MM.1S (cell line): ENCODE results near the gene RTN4RL1.

Source experiments
- DNase-seq: peaks from one replicate; pipeline ENCODE4 v3.0.0-alpha.2; 2015
- H2AFZ ChIP-seq: fragments of 300-600 bp; sonication (generic); 2 replicates; pipeline ENCODE4 v1.6.0; 2016; ENCODE audit warnings: antibody characterized with exemption, low read length
- H3F3A ChIP-seq: fragments of 300-600 bp; sonication (generic); 2 replicates; pipeline ENCODE4 v1.6.1; 2016; ENCODE audit warnings: mild to moderate bottlenecking, antibody characterized with exemption, low read length, moderate library complexity, mixed read lengths; ENCODE audit not compliant: insufficient read depth
- H3K27ac ChIP-seq: fragments of 300-600 bp; sonication (generic); 2 replicates; pipeline ENCODE4 v1.5.1; 2016; ENCODE audit warnings: mild to moderate bottlenecking, low read length
- H3K27me3 ChIP-seq: fragments of 300-600 bp; sonication (generic); replicated peaks from 2 replicates; pipeline ENCODE4 v1.6.0; 2016; ENCODE audit warnings: low read length; ENCODE audit not compliant: insufficient read depth
- H3K36me3 ChIP-seq: fragments of 300-600 bp; sonication (generic); replicated peaks from 2 replicates; pipeline ENCODE4 v1.6.1; 2016; ENCODE audit warnings: mild to moderate bottlenecking, low read length, mixed read lengths; ENCODE audit not compliant: insufficient read depth
- H3K4me1 ChIP-seq: fragments of 300-600 bp; sonication (generic); 2 replicates; pipeline ENCODE4 v1.6.1; 2016; ENCODE audit warnings: low read length, mixed read lengths
- H3K4me2 ChIP-seq: fragments of 300-600 bp; sonication (generic); 2 replicates; pipeline ENCODE4 v1.6.0; 2016; ENCODE audit warnings: low read depth, low read length
- H3K4me3 ChIP-seq: fragments of 300-600 bp; sonication (generic); 2 replicates; pipeline ENCODE4 v1.5.1; 2016; ENCODE audit warnings: low read length, mixed read lengths
- H3K79me2 ChIP-seq: fragments of 300-600 bp; sonication (generic); 2 replicates; pipeline ENCODE4 v1.6.1; 2016; ENCODE audit warnings: mixed run types, low read length, mixed read lengths
- H3K9ac ChIP-seq: fragments of 300-600 bp; sonication (generic); 2 replicates; pipeline ENCODE4 v1.6.1; 2016; ENCODE audit warnings: low read length, mixed read lengths
- H3K9me2 ChIP-seq: fragments of 300-600 bp; sonication (generic); replicated peaks from 2 replicates; pipeline ENCODE4 v1.6.1; 2016; ENCODE audit warnings: mild to moderate bottlenecking, low read length, mixed read lengths; ENCODE audit not compliant: insufficient read depth
- H3K9me3 ChIP-seq: fragments of 300-600 bp; sonication (generic); replicated peaks from 2 replicates; pipeline ENCODE4 v1.6.1; 2016; ENCODE audit warnings: mild to moderate bottlenecking, low read length, mixed read lengths; ENCODE audit not compliant: insufficient read depth
- H4K20me1 ChIP-seq: fragments of 300-600 bp; sonication (generic); 2 replicates; pipeline ENCODE4 v1.6.1; 2016; ENCODE audit warnings: mild to moderate bottlenecking, low read length, moderate library complexity, mixed read lengths; ENCODE audit not compliant: insufficient read depth
- EZH2 ChIP-seq: fragments of 300-600 bp; sonication (generic); optimal IDR thresholded peaks from 2 replicates; pipeline ENCODE3; 2017; ENCODE audit warnings: low read depth, mild to moderate bottlenecking, antibody characterized with exemption, low read length, mixed read lengths
- EZH2phosphoT487 ChIP-seq: fragments of 300-600 bp; sonication (generic); IDR thresholded peaks from 2 replicates; pipeline ENCODE4 v1.6.1; 2018; ENCODE audit warnings: antibody characterized with exemption, low read length
- TF ChIP-seq, protein P1 (sequence below): fragments of 300-600 bp; sonication (generic); IDR thresholded peaks from 2 replicates; pipeline ENCODE4 v1.5.1; 2016; ENCODE audit warnings: antibody characterized with exemption, low read length, mixed read lengths

Gene RTN4RL1

DNA sequence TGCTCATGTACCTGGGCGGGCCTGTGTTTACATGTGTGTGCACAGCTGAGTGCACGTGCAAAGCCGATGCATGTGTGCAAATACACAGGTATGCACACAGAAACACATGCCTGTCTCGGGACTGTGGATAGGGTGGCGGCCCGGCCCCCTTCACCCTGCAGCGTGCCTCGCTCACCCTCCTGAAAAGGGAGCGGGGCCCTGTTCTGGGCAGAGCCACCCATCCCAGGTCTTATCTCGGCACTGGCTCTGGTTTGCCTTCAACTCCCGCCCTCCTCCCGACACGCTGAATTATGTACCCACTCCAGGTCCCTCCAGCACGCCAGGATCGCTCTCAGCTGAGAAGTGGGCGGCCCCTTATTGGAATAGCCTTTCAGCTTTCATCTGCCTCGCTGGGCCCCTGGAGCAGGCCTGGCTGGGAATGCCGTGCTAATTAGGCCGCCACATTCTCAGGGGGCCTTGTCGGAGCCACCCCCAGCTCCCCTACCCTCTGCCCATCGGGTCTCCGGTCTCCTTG lies 77.8 kb downstream of the RTN4RL1 start:
- no peaks in the 10 kb centered on the region for H3K4me1 ChIP-seq
- H3K9me2 ChIP-seq, result no peaks in the 10 kb centered on the region
- no peak overlapping the region for H3K9ac ChIP-seq
- no peak overlapping the region for H2AFZ ChIP-seq
- no peaks in the 10 kb centered on the region for H3K9me3 ChIP-seq
- no peaks in the 10 kb centered on the region for H4K20me1 ChIP-seq
- H3K27me3 ChIP-seq, result peaks cover 85% of the 10 kb centered on the region
- DNase-seq, result no peak
- no peaks in the 10 kb centered on the region for H3K36me3 ChIP-seq
- H3K4me3 ChIP-seq, result no peak overlapping the region
- H3K27ac ChIP-seq, result no peak overlapping the region
- no peaks in the 10 kb centered on the region for H3F3A ChIP-seq
- H3K79me2 ChIP-seq, result no peaks in the 10 kb centered on the region
- no peak overlapping the region for H3K4me2 ChIP-seq
- TF ChIP-seq EZH2phosphoT487 (no peak), EZH2 (no peak)
- TF ChIP-seq, protein P1, sequence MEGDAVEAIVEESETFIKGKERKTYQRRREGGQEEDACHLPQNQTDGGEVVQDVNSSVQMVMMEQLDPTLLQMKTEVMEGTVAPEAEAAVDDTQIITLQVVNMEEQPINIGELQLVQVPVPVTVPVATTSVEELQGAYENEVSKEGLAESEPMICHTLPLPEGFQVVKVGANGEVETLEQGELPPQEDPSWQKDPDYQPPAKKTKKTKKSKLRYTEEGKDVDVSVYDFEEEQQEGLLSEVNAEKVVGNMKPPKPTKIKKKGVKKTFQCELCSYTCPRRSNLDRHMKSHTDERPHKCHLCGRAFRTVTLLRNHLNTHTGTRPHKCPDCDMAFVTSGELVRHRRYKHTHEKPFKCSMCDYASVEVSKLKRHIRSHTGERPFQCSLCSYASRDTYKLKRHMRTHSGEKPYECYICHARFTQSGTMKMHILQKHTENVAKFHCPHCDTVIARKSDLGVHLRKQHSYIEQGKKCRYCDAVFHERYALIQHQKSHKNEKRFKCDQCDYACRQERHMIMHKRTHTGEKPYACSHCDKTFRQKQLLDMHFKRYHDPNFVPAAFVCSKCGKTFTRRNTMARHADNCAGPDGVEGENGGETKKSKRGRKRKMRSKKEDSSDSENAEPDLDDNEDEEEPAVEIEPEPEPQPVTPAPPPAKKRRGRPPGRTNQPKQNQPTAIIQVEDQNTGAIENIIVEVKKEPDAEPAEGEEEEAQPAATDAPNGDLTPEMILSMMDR, result no peak

DNA sequence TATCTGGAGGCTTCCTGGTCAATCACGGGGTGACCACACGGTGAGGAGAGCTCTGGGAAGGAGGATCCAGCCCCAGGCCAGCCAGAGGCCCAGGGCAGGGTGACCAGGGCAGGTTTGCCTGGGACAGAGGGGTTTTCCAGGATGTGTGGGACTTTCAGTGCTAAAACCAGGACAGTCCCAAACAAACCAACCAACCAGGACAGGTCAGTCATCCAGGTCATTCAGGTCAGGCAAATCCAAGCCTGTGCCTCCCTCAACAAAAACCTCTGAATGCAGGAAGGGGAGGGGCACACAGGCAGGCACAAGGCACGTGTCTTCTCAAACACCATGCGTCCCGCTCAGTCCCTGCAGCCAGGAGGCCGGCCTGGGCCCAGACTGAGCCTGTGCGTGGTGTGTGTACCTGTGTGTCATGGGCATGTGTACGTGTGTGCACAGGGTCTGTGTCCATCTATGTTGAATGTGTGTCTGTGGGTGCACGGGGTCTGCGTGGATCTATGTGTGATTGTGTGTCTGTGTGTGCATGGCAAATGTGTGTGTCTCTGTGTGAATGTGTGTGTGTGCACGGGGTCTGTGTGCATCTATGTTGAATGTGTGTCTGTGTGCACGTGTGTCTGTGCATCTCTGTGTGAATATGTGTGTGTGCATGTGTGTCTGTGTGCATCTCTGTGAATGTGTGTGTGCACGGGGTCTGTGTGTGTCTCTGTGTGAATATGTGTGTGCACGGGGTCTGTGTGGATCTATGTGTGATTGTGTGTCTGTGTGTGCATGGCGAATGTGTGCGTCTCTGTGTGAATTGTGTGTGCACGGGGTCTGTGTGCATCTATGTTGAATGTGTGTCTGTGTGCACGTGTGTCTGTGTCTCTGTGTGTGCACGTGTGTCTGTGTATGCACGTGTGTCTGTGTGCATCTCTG lies 78.9 kb downstream of the RTN4RL1 start:
- no peaks in the 10 kb centered on the region for H3K79me2 ChIP-seq
- TF ChIP-seq, protein P1, result no peak
- TF ChIP-seq EZH2 (no peak), EZH2phosphoT487 (no peak)
- no peak overlapping the region for H3K9ac ChIP-seq
- peaks cover 85% of the 10 kb centered on the region for H3K27me3 ChIP-seq
- H3K9me2 ChIP-seq, result no peaks in the 10 kb centered on the region
- DNase-seq, result no peak
- no peak overlapping the region for H3K27ac ChIP-seq
- H3K4me3 ChIP-seq, result no peak overlapping the region
- H3K4me1 ChIP-seq, result no peaks in the 10 kb centered on the region
- H3K4me2 ChIP-seq, result no peak overlapping the region
- no peaks in the 10 kb centered on the region for H4K20me1 ChIP-seq
- H3F3A ChIP-seq, result no peaks in the 10 kb centered on the region
- H3K9me3 ChIP-seq, result no peaks in the 10 kb centered on the region
- H3K36me3 ChIP-seq, result no peaks in the 10 kb centered on the region
- H2AFZ ChIP-seq, result no peak overlapping the region

DNA sequence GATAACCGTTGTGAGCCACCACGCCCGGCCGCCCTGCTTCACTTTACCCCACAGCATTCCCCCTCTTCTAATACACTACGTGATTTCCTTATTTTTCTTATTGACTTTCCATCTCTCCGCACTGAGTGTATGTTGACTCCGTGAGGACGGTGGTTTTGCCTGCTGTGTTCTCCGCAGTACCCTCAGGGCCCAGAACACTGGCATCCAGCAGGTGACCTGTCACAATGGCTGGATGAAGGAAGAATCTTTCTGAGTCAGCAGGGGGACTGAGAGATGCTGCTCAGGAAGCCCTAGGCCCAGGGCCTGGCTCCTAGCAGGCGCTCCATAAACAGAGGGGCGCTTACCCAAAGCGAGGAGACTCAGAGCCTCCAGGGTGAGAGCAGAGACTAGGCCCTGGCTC lies 79.5 kb downstream of the RTN4RL1 start:
- Histone ChIP-seq H3K36me3 (no peaks in the 10 kb centered on the region), H3K4me2 (no peak overlapping the region), H3K9me3 (no peaks in the 10 kb centered on the region), H3K9ac (no peak overlapping the region), H3F3A (no peaks in the 10 kb centered on the region), H2AFZ (no peak overlapping the region), H3K79me2 (no peaks in the 10 kb centered on the region), H3K4me3 (no peak overlapping the region), H3K27me3 (peaks cover 86% of the 10 kb centered on the region), H3K9me2 (no peaks in the 10 kb centered on the region), H4K20me1 (no peaks in the 10 kb centered on the region), H3K27ac (no peak overlapping the region), H3K4me1 (no peaks in the 10 kb centered on the region)
- TF ChIP-seq EZH2phosphoT487 (no peak), EZH2 (no peak)
- TF ChIP-seq, protein P1, result no peak
- DNase-seq, result no peak
